Adipocyte (in vitro differentiated cells): ENCODE results near the gene ELANE.

Experiments
- DNase-seq: peaks from one replicate; pipeline ENCODE4 v3.0.0-alpha.2; 2015; ENCODE audit warnings: low read depth
- H3K27me3 ChIP-seq: replicated peaks from 2 replicates; pipeline ENCODE4 v1.7.0; 2013; ENCODE audit warnings: mild to moderate bottlenecking, low read length, moderate library complexity; ENCODE audit not compliant: control insufficient read depth, insufficient read depth
- H3K36me3 ChIP-seq: 2 replicates; pipeline ENCODE4 v1.7.0; 2013; ENCODE audit warnings: low read length, mild to moderate bottlenecking, moderate library complexity; ENCODE audit not compliant: control insufficient read depth, insufficient read depth, severe bottlenecking
- H3K4me1 ChIP-seq: 2 replicates; pipeline ENCODE4 v1.7.0; 2013; ENCODE audit warnings: mild to moderate bottlenecking, low read length, moderate library complexity; ENCODE audit not compliant: control insufficient read depth, insufficient read depth
- H3K4me3 ChIP-seq: 2 replicates; pipeline ENCODE4 v1.7.0; 2013; ENCODE audit warnings: mild to moderate bottlenecking, low read length, moderate library complexity
- H3K9ac ChIP-seq: 2 replicates; pipeline ENCODE4 v1.7.0; 2013; ENCODE audit warnings: mild to moderate bottlenecking, low read length, moderate library complexity
- H3K9me3 ChIP-seq: 2 replicates; pipeline ENCODE4 v1.7.0; 2013; ENCODE audit warnings: mild to moderate bottlenecking, low read length, moderate library complexity; ENCODE audit not compliant: control insufficient read depth

ELANE gene

GRCh38 chr19:899336-900042 is 47.4 kb downstream of the ELANE start:
- Histone ChIP-seq H3K9ac (no peak overlapping the region), H3K36me3 (no peaks in the 10 kb centered on the region), H3K4me3 (no peak overlapping the region), H3K9me3 (no peaks in the 10 kb centered on the region), H3K27me3 (no peaks in the 10 kb centered on the region), H3K4me1 (no peaks in the 10 kb centered on the region)
- DNase-seq, result no peak

- H3K36me3 ChIP-seq, result no peaks in the 10 kb centered on the region
Observed at GRCh38 chr19:900043-900301, 47.9 kb downstream of the ELANE start.

GRCh38 chr19:900302-901111 is 48.4 kb downstream of the ELANE start:
- Histone ChIP-seq H3K36me3 (no peaks in the 10 kb centered on the region), H3K4me3 (no peak overlapping the region), H3K4me1 (no peaks in the 10 kb centered on the region), H3K9me3 (no peaks in the 10 kb centered on the region), H3K9ac (no peak overlapping the region), H3K27me3 (no peaks in the 10 kb centered on the region)
- no peak for DNase-seq

More at GRCh38 chr19:900043-900301, 47.9 kb downstream of the ELANE start:
- Histone ChIP-seq H3K9me3 (no peaks in the 10 kb centered on the region), H3K9ac (no peak overlapping the region), H3K4me3 (no peak overlapping the region), H3K4me1 (no peaks in the 10 kb centered on the region), H3K27me3 (no peaks in the 10 kb centered on the region)
- no peak for DNase-seq

GRCh38 chr19:901216-902092 is 49.4 kb downstream of the ELANE start:
- Histone ChIP-seq H3K9me3 (no peaks in the 10 kb centered on the region), H3K4me3 (no peak overlapping the region), H3K9ac (no peak overlapping the region), H3K27me3 (no peaks in the 10 kb centered on the region), H3K36me3 (no peaks in the 10 kb centered on the region), H3K4me1 (no peaks in the 10 kb centered on the region)
- no peak for DNase-seq

GRCh38 chr19:902093-902370 is 49.9 kb downstream of the ELANE start:
- Histone ChIP-seq H3K9me3 (no peaks in the 10 kb centered on the region), H3K36me3 (no peaks in the 10 kb centered on the region), H3K27me3 (no peaks in the 10 kb centered on the region), H3K4me1 (no peaks in the 10 kb centered on the region), H3K9ac (no peak overlapping the region), H3K4me3 (no peak overlapping the region)
- no peak for DNase-seq

- Histone ChIP-seq H3K4me1 (no peaks in the 10 kb centered on the region), H3K9me3 (no peaks in the 10 kb centered on the region), H3K27me3 (no peaks in the 10 kb centered on the region), H3K4me3 (no peak overlapping the region), H3K9ac (no peak overlapping the region), H3K36me3 (no peaks in the 10 kb centered on the region)
- DNase-seq, result no peak
Observed at GRCh38 chr19:902446-903226, 50.5 kb downstream of the ELANE start.

- no peak for DNase-seq
- Histone ChIP-seq H3K9ac (no peak overlapping the region), H3K27me3 (no peaks in the 10 kb centered on the region), H3K4me3 (no peak overlapping the region), H3K36me3 (no peaks in the 10 kb centered on the region), H3K9me3 (no peaks in the 10 kb centered on the region), H3K4me1 (no peaks in the 10 kb centered on the region)
Observed at GRCh38 chr19:903266-903797, 51.2 kb downstream of the ELANE start.

- Histone ChIP-seq H3K4me1 (no peaks in the 10 kb centered on the region), H3K9me3 (no peaks in the 10 kb centered on the region), H3K4me3 (no peak overlapping the region), H3K27me3 (no peaks in the 10 kb centered on the region), H3K36me3 (no peaks in the 10 kb centered on the region), H3K9ac (no peak overlapping the region)
- DNase-seq, result no peak
Observed at GRCh38 chr19:904545-904944, 52.4 kb downstream of the ELANE start.
